GM12878 (cell line): ENCODE measurements around the gene IPCEF1. TPM values are rescaled to one million over a fixed set of nuclear protein-coding genes. Genes with fewer than 3 reads are reported as not detected.

Experiments used
- ATAC-seq: fragments of 200-7000 bp; cut with Tn5 transposase; 3 replicates; pipeline ENCODE4 v1.9.1; 2020; ENCODE audit warnings: mild to moderate bottlenecking, moderate library complexity
- BruUV-seq: library from RNA; stranded (reverse); fragments of 400-500 nt; replicated peaks from 2 replicates; lab custom pipeline; 2021; lab: Mats Ljungman, UMichigan
- CTCF ChIA-PET: fragments of 300-600 bp; sonication (Branson Sonifier 250); formaldehyde crosslinking; extraction: SDS; loops from one replicate; lab custom pipeline; 2021; ENCODE audit warnings: inconsistent platforms; lab: Yijun Ruan, JAX
- POLR2A ChIA-PET: fragments of 350-600 bp; formaldehyde crosslinking; extraction: SDS; loops from one replicate; lab custom pipeline; 2021; ENCODE audit warnings: inconsistent platforms; lab: Charles Lee
- RAD21 ChIA-PET: fragments of 300-600 bp; sonication (Branson Sonifier 250); formaldehyde crosslinking; loops from one replicate; lab custom pipeline; 2023; ENCODE audit warnings: antibody characterized with exemption; ENCODE audit not compliant: unreplicated experiment; lab: Charles Lee
- SMC1A ChIA-PET: fragments of 300-600 bp; sonication (Branson Sonifier 250); formaldehyde crosslinking; loops from one replicate; lab custom pipeline; 2023; ENCODE audit not compliant: unreplicated experiment, uncharacterized antibody; lab: Charles Lee
- DNase-seq: peaks from one replicate; pipeline ENCODE4 v3.0.0-alpha.2; 2011; ENCODE audit warnings: low read depth, low spot score
- FAIRE-seq: peaks from 3 replicates; lab custom pipeline; 2011; peaks lifted over from hg19 to GRCh38; lab: Jason Lieb, UNC
- H2AFZ ChIP-seq: 2 replicates; pipeline ENCODE4 v1.6.0; 2011; ENCODE audit warnings: low read depth, low read length, control low read depth; ENCODE audit not compliant: control insufficient read depth
- H3K27ac ChIP-seq: 2 replicates; pipeline ENCODE4 v1.5.1; 2011; ENCODE audit warnings: control low read depth; ENCODE audit not compliant: control insufficient read depth, insufficient read depth
- H3K27me3 ChIP-seq, 2 experiments: replicated peaks in 1 of 2; 2 replicates each; pipeline versions ENCODE4 v1.6.0 to v1.6.1; 2011; ENCODE audit warnings: low read length in 1 of 2; ENCODE audit not compliant: control insufficient read depth in 2 of 2, insufficient read depth in 2 of 2
- H3K36me3 ChIP-seq, 2 experiments: 2 replicates each; pipeline ENCODE4 v1.5.1; 2011; ENCODE audit warnings: low read length in 1 of 2; ENCODE audit not compliant: control insufficient read depth in 2 of 2, insufficient read depth in 2 of 2
- H3K4me1 ChIP-seq: 2 replicates; pipeline ENCODE4 v1.6.1; 2011; ENCODE audit warnings: mild to moderate bottlenecking, low read length, moderate library complexity, mixed read lengths; ENCODE audit not compliant: control insufficient read depth, insufficient read depth
- H3K4me2 ChIP-seq: 2 replicates; pipeline ENCODE4 v1.6.0; 2011; ENCODE audit warnings: control low read depth; ENCODE audit not compliant: control insufficient read depth, insufficient read depth
- H3K4me3 ChIP-seq: fragments of 200-600 bp; sonication (generic); 2 replicates; pipeline ENCODE4 v1.5.1; 2016
- H3K79me2 ChIP-seq: 2 replicates; pipeline ENCODE4 v1.6.0; 2011; ENCODE audit warnings: low read length; ENCODE audit not compliant: control insufficient read depth, insufficient read depth
- H3K9ac ChIP-seq: 2 replicates; pipeline ENCODE4 v1.8.0; 2011; ENCODE audit warnings: low read length, control low read depth, mixed read lengths; ENCODE audit not compliant: control insufficient read depth, insufficient read depth
- H3K9me3 ChIP-seq: replicated peaks from 3 replicates; pipeline ENCODE4 v1.5.1; 2011; ENCODE audit warnings: mild to moderate bottlenecking, low read length; ENCODE audit not compliant: control insufficient read depth, insufficient read depth
- H4K20me1 ChIP-seq: 2 replicates; pipeline ENCODE4 v1.6.0; 2011; ENCODE audit not compliant: control insufficient read depth, insufficient read depth
- ATF2 ChIP-seq: IDR thresholded peaks from 2 replicates; pipeline ENCODE4 v1.6.1; 2012; ENCODE audit warnings: low read length, inconsistent platforms
- BRCA1 ChIP-seq: IDR thresholded peaks from 2 replicates; pipeline ENCODE4 v1.6.1; 2011; ENCODE audit warnings: low read depth, low read length, improper control_type of control experiment
- CBX3 ChIP-seq: fragments of 200-600 bp; sonication (generic); IDR thresholded peaks from 2 replicates; pipeline ENCODE4 v1.6.1; 2016; ENCODE audit warnings: low read depth, borderline replicate concordance
- E4F1 ChIP-seq: fragments of 450-650 bp; IDR thresholded peaks from 2 replicates; pipeline ENCODE4 v1.6.1; 2018; ENCODE audit warnings: borderline replicate concordance, mild to moderate bottlenecking; ENCODE audit not compliant: partially characterized antibody
- EED ChIP-seq: sonication (generic); IDR thresholded peaks from 2 replicates; pipeline ENCODE4 v1.6.1; 2016; ENCODE audit warnings: antibody characterized with exemption, low read depth
- EP300 ChIP-seq, 2 experiments: fragments of 150-350 bp in 1 of 2; IDR thresholded peaks; 2 replicates each; pipeline ENCODE4 v1.6.1; 2011 to 2012; ENCODE audit warnings: low read depth in 2 of 2, low read length in 2 of 2, borderline replicate concordance in 1 of 2, improper control_type of control experiment in 1 of 2, inconsistent platforms in 1 of 2; ENCODE audit not compliant: control insufficient read depth in 1 of 2
- HDGF ChIP-seq: fragments of 450-650 bp; IDR thresholded peaks from 2 replicates; pipeline ENCODE4 v1.6.1; 2016; ENCODE audit warnings: antibody characterized with exemption
- KAT2A ChIP-seq: conservative IDR thresholded peaks from 2 replicates; pipeline ENCODE4 v1.6.1; 2011; ENCODE audit warnings: low read depth, low read length; ENCODE audit not compliant: control insufficient read depth
- MAX ChIP-seq: IDR thresholded peaks from 2 replicates; pipeline ENCODE4 v1.6.1; 2012; ENCODE audit warnings: low read depth, low read length, improper control_type of control experiment
- NFYA ChIP-seq: IDR thresholded peaks from 2 replicates; pipeline ENCODE4 v1.6.1; 2011; ENCODE audit warnings: low read depth, mild to moderate bottlenecking, low read length, improper control_type of control experiment, borderline replicate concordance
- NR2C2 ChIP-seq: IDR thresholded peaks from 2 replicates; pipeline ENCODE4 v1.6.1; 2011; ENCODE audit warnings: borderline replicate concordance, low read depth; ENCODE audit not compliant: control insufficient read depth, insufficient read length
- TAF1 ChIP-seq: IDR thresholded peaks from 2 replicates; pipeline ENCODE4 v1.6.1; 2011; ENCODE audit warnings: mild to moderate bottlenecking, low read depth, low read length, borderline replicate concordance
- TCF3 ChIP-seq: IDR thresholded peaks from 2 replicates; pipeline ENCODE4 v1.6.1; 2012; ENCODE audit warnings: low read depth, mild to moderate bottlenecking, low read length, borderline replicate concordance; ENCODE audit not compliant: insufficient read depth
- ZBED1 ChIP-seq: IDR thresholded peaks from 2 replicates; pipeline ENCODE4 v1.6.1; 2016; ENCODE audit warnings: borderline replicate concordance
- ZSCAN29 ChIP-seq: fragments of 450-650 bp; IDR thresholded peaks from 2 replicates; pipeline ENCODE4 v1.6.1; 2017; ENCODE audit warnings: mild to moderate bottlenecking, moderate library complexity
- WGBS: methylation state at CpG from one replicate; pipeline ENCODE4 v1.1.6; 2016; ENCODE audit warnings: low lambda C conversion rate; ENCODE audit not compliant: insufficient replicate concordance, insufficient coverage; ENCODE audit errors: missing lambda C conversion rate; 5-methylcytosine and 5-hydroxymethylcytosine counted together
- in situ Hi-C: fragments of 300-500 bp; cut with MboI; formaldehyde crosslinking; loops from 9 replicates; pipeline ENCODE4 v1.14.3; 2018; ENCODE audit warnings: mixed read lengths
- intact Hi-C: fragments of 100-400 bp; cut with micrococcal nuclease; formaldehyde crosslinking; loops from one replicate; pipeline ENCODE4 v1.14.2; 2022; ENCODE audit not compliant: unreplicated experiment
- polyA plus RNA-seq, 11 experiments: library from polyadenylated mRNA; depleted of rRNA in 4 of 11; unstranded in 6 of 11; stranded (reverse) in 5 of 11; fragments of >200 nt; fragmentation: Nextera tagmentation in 4 of 11; fragmentation: Illumina TruSeq in 1 of 11; extraction: Ambion mirVana in 4 of 11; extraction: Trizol in 1 of 11; gene quantifications; 1 replicate in 1 of 11; 2 replicates in 10 of 11; pipeline versions ENCODE4 v1.2.1 to v1.2.3, GENCODE V29; 2011 to 2016; ENCODE audit warnings: inconsistent platforms in 2 of 11, missing spikeins in 2 of 11, low read depth in 1 of 11
- total RNA-seq, 4 experiments: library from RNA; depleted of rRNA in 3 of 4; stranded (reverse); fragments of >200 nt in 3 of 4; fragmentation: Illumina TruSeq in 1 of 4; extraction: Trizol in 1 of 4; gene quantifications; 2 replicates each; pipeline versions ENCODE4 v1.2.1 to v1.2.3, GENCODE V29; 2013 to 2021

Gene IPCEF1
- total and polyA plus RNA-seq, 10 of the 15 experiments (the other 5 are each of a cell fraction or from before 2014, with no cell fraction given) = 1.3 to 137 (median 4.2) TPM

GRCh38 chr6:154319231-154319858 lies 37.3 kb downstream of the IPCEF1 start:
- CTCF ChIA-PET = no interaction called here
- in situ Hi-C loops = no loop called here
- 35% methylated on average over 8 of the region's 8 CpGs for WGBS
- no peak overlapping the region for H3K9ac ChIP-seq
- H3K27me3 ChIP-seq = no peaks in the 10 kb centered on the region
- no peak overlapping the region for H3K27ac ChIP-seq
- no peaks in the 10 kb centered on the region for H3K4me1 ChIP-seq
- FAIRE-seq (no peak), DNase-seq (no peak), ATAC-seq (no peak)
- POLR2A ChIA-PET = interaction anchor here (0.7 kb wide), 1 partner anchor 156 kb away, joined by 5 read pairs; no protein-coding TSS in a partner anchor
- no peaks in the 10 kb centered on the region for H3K79me2 ChIP-seq
- no TSS peak for BruUV-seq
- H3K9me3 ChIP-seq = no peaks in the 10 kb centered on the region
- H3K36me3 ChIP-seq = no peaks in the 10 kb centered on the region
- H2AFZ ChIP-seq = no peak overlapping the region
- no peak overlapping the region for H3K4me3 ChIP-seq
- H4K20me1 ChIP-seq = no peaks in the 10 kb centered on the region
- TF ChIP-seq MAX (no peak), ZBED1 (no peak), CBX3 (no peak), TAF1 (no peak), EED (no peak), KAT2A (no peak), EP300 (IDR thresholded peaks at IDR 0.05; ENCODE audit: borderline replicate concordance in 1 of 2, control insufficient read depth in 1 of 2, low read depth in 2 of 2, low read length in 2 of 2) (no peak), BRCA1 (no peak), NR2C2 (no peak), TCF3 (no peak), ZSCAN29 (no peak), E4F1 (no peak), HDGF (no peak), NFYA (no peak), ATF2 (no peak)
- intact Hi-C loops = no loop called here
- RAD21 ChIA-PET = no interaction called here
- no peak overlapping the region for H3K4me2 ChIP-seq
- SMC1A ChIA-PET = no interaction called here
